CD4-positive, alpha-beta T cell (primary cell): Measurements from ENCODE around the gene SERPINE2. TPM values are rescaled to one million over a fixed set of nuclear protein-coding genes. Genes with fewer than 3 reads are reported as not detected.

ENCODE experiments used
- ATAC-seq: fragments of 200-7000 bp; cut with Tn5 transposase; one replicate; pipeline ENCODE4 v1.10.0; 2022; ENCODE audit warnings: mild to moderate bottlenecking; ENCODE audit not compliant: poor library complexity
- CTCF ChIA-PET: fragments of 350-600 bp; sonication (Branson Sonifier 250); formaldehyde crosslinking; loops from one replicate; lab custom pipeline; 2021; ENCODE audit warnings: antibody characterized with exemption, inconsistent platforms; lab: Charles Lee
- POLR2A ChIA-PET: fragments of 350-600 bp; sonication (Branson Sonifier 250); formaldehyde crosslinking; loops from one replicate; lab custom pipeline; 2021; ENCODE audit warnings: antibody characterized with exemption, inconsistent platforms; lab: Charles Lee
- DNase-seq, 14 experiments: peaks; one replicate each; pipeline ENCODE4 v3.0.0-alpha.2; 2013 to 2020; ENCODE audit warnings: mixed read lengths in 2 of 14
- H3K27ac ChIP-seq, 2 donors: one replicate each; pipeline versions ENCODE4 v1.5.1 to v1.7.0; 2013; ENCODE audit warnings: low read length in 2 of 2, low read depth in 1 of 2, mild to moderate bottlenecking in 1 of 2
- H3K27me3 ChIP-seq, 2 experiments: 1 replicate in 1 of 2; 2 replicates in 1 of 2; pipeline versions ENCODE4 v1.6.1 to v1.7.0; 2013; ENCODE audit warnings: low read length in 2 of 2, control low read depth in 1 of 2, mild to moderate bottlenecking in 1 of 2, moderate library complexity in 1 of 2; ENCODE audit not compliant: insufficient read depth in 2 of 2, control insufficient read depth in 1 of 2
- H3K36me3 ChIP-seq: one replicate; pipeline ENCODE4 v1.6.1; 2013; ENCODE audit warnings: low read length, control low read depth; ENCODE audit not compliant: insufficient read depth
- H3K4me1 ChIP-seq: one replicate; pipeline ENCODE4 v1.6.1; 2013; ENCODE audit warnings: low read length, control low read depth; ENCODE audit not compliant: insufficient read depth
- H3K4me3 ChIP-seq: one replicate; pipeline ENCODE4 v1.5.1; 2013; ENCODE audit warnings: mild to moderate bottlenecking, low read length, moderate library complexity
- H3K9me3 ChIP-seq, 2 experiments: 1 replicate in 1 of 2; 2 replicates in 1 of 2; pipeline versions ENCODE4 v1.6.1 to v1.7.0; 2013; ENCODE audit warnings: low read length in 2 of 2, mild to moderate bottlenecking in 2 of 2, control low read depth in 1 of 2, moderate library complexity in 1 of 2; ENCODE audit not compliant: control insufficient read depth in 1 of 2, insufficient read depth in 1 of 2
- H3K27ac Mint-ChIP-seq: one replicate; pipeline ENCODE4 v1.8.0; 2020; ENCODE audit warnings: mixed read lengths
- H3K27me3 Mint-ChIP-seq: one replicate; pipeline ENCODE4 v1.8.0; 2021; ENCODE audit warnings: mixed read lengths
- H3K36me3 Mint-ChIP-seq: one replicate; pipeline ENCODE4 v1.8.0; 2021; ENCODE audit warnings: low read depth, mixed read lengths
- H3K4me1 Mint-ChIP-seq: one replicate; pipeline ENCODE4 v1.8.0; 2021; ENCODE audit warnings: low read depth, mixed read lengths
- H3K4me3 Mint-ChIP-seq: one replicate; pipeline ENCODE4 v1.8.0; 2020; ENCODE audit warnings: mild to moderate bottlenecking, mixed read lengths
- H3K9me3 Mint-ChIP-seq: one replicate; pipeline ENCODE4 v1.8.0; 2020; ENCODE audit warnings: mixed read lengths
- CTCF ChIP-seq: fragments of 200-600 bp; IDR thresholded peaks from one replicate; pipeline ENCODE4 v1.8.0; 2022; ENCODE audit warnings: antibody characterized with exemption, mild to moderate bottlenecking
- intact Hi-C, 2 experiments: fragments of 100-400 bp; cut with DNase I in 1 of 2; cut with micrococcal nuclease in 1 of 2; formaldehyde crosslinking; loops; one replicate each; pipeline versions ENCODE4 v1.15.1 to v1.9.0; 2023 to 2025; cut with DNase I, micrococcal nuclease
- total RNA-seq, 174 experiments: library from RNA in 2 of 174; stranded (reverse) in 2 of 174; gene quantifications; one replicate each; pipeline ENCODE4 v1.2.3 and lab custom pipeline; 2021 to 2026

Gene SERPINE2
- total RNA-seq, 2 experiments from 2014 or later = 5.1 to 7.3 TPM

DNA sequence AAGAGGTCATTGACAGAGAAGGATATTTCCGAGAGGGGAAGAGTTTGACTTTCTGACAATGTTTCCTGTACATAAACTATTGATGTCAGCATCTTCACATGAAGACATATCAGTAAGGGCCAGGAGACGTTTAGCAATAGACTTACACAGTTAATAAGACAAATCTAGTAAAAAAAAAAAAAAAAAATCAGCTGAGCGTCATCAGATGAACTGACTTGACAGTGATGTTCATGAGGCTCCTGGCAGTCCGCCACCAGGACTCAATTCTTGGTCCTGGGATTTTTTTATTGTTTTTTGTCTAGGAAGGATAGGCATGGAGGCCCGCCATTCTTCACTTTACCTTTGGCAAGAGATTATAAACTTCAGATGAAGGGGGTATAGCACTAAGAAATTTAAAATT lies 67.4 kb downstream of the SERPINE2 start:
- no peak overlapping the region for H3K4me3 ChIP-seq
- no peak overlapping the region for H3K4me3 Mint-ChIP-seq
- H3K36me3 Mint-ChIP-seq = peaks cover 24% of the 10 kb centered on the region
- no peak overlapping the region for H3K27ac ChIP-seq
- ChIA-PET POLR2A (no interaction called here), CTCF (interaction anchor here (0.6 to 3.1 kb wide), 3 partner anchors 312 to 690 kb away, joined by 3 to 26 read pairs (median 5); no protein-coding TSS in a partner anchor)
- H3K9me3 ChIP-seq = no peaks in the 10 kb centered on the region
- DNase-seq (no peak), ATAC-seq (no peak)
- H3K4me1 Mint-ChIP-seq = peaks cover 4% of the 10 kb centered on the region
- no peaks in the 10 kb centered on the region for H3K27me3 ChIP-seq
- no peak overlapping the region for H3K27ac Mint-ChIP-seq
- H3K27me3 Mint-ChIP-seq = no peaks in the 10 kb centered on the region
- intact Hi-C loops = loop anchor here (2.0 to 10.0 kb wide), 3 partner anchors 397 to 806 kb away; no protein-coding TSS in a partner anchor
- TF ChIP-seq CTCF = no peak
- H3K36me3 ChIP-seq = peaks cover 13% of the 10 kb centered on the region
- no peaks in the 10 kb centered on the region for H3K4me1 ChIP-seq
- H3K9me3 Mint-ChIP-seq = no peaks in the 10 kb centered on the region

DNA sequence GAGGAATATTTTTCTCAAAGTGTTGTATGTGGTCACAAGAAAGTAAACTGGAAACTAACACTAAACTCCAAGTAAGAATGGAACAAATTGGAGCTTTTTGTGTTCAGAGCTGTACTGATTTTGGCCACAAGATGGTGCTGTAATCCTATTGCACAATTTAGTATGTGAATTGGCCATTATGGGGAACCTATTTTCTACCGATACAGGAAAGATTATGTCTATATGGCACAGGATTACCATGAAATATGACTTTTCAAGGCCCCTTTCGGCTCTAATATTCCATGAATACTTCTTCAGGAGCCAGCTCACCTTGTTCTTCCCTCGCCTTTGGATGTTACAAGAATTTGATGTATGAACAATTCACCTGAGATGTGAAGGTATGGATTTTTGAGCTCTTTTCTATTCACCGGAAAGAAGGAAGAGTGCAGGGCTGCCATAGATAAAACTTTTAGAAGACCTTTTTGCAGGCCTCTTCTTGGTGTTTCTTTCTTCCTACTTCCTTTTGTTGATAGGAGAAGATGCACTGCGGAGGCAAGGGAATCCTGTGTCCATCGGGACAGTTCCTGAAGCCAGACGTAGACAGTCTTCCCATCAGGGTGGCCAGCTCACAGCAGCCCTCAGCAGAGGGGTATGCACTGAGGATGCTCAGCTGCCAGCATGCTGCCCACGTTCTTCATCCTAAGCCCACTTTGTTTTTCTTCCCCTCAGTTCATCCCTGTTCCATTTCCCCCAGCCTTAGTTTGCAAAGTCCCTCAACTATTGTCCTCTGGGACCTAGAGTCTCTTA lies 68.5 kb downstream of the SERPINE2 start:
- intact Hi-C loops = loop anchor here (1.0 to 10.0 kb wide), 7 partner anchors 23 to 807 kb away; no protein-coding TSS in a partner anchor
- POLR2A ChIA-PET = interaction anchor here (0.6 to 1.4 kb wide), 8 partner anchors 9 to 383 kb away, joined by 3 to 11 read pairs (median 5); partner anchors contain the start of gene WDFY1
- Histone ChIP-seq H3K4me3 (no peak overlapping the region), H3K4me1 (no peaks in the 10 kb centered on the region), H3K9me3 (no peaks in the 10 kb centered on the region), H3K27me3 (no peaks in the 10 kb centered on the region), H3K36me3 (peaks cover 20% of the 10 kb centered on the region), H3K27ac (no peak overlapping the region)
- CTCF ChIA-PET = interaction anchor here (0.6 to 3.1 kb wide), 15 partner anchors 8 to 399 kb away, joined by 3 to 26 read pairs (median 5); partner anchors contain the start of genes MRPL44 and WDFY1
- peaks cover 33% of the 10 kb centered on the region for H3K36me3 Mint-ChIP-seq
- no peak overlapping the region for H3K4me3 Mint-ChIP-seq
- no peaks in the 10 kb centered on the region for H3K9me3 Mint-ChIP-seq
- ATAC-seq = peak; percentile 76
- H3K27ac Mint-ChIP-seq = no peak overlapping the region
- H3K4me1 Mint-ChIP-seq = peaks cover 4% of the 10 kb centered on the region
- H3K27me3 Mint-ChIP-seq = no peaks in the 10 kb centered on the region
- DNase-seq = peak in 12 of 14 experiments; percentile 14 to 81 (median 40)
- TF ChIP-seq CTCF = peak; percentile 96

- H3K27me3 Mint-ChIP-seq = no peaks in the 10 kb centered on the region
- no peaks in the 10 kb centered on the region for H3K9me3 Mint-ChIP-seq
- intact Hi-C loops = loop anchor here (1.0 to 10.0 kb wide), 8 partner anchors 23 to 807 kb away; no protein-coding TSS in a partner anchor
- CTCF ChIA-PET = interaction anchor here (0.6 to 3.1 kb wide), 15 partner anchors 9 to 399 kb away, joined by 3 to 26 read pairs (median 5); partner anchors contain the start of genes MRPL44 and WDFY1
- no peak for TF ChIP-seq CTCF
- H3K27ac Mint-ChIP-seq = no peak overlapping the region
- no peak overlapping the region for H3K4me3 Mint-ChIP-seq
- Histone ChIP-seq H3K4me1 (no peaks in the 10 kb centered on the region), H3K4me3 (no peak overlapping the region), H3K9me3 (no peaks in the 10 kb centered on the region), H3K27ac (no peak overlapping the region), H3K27me3 (no peaks in the 10 kb centered on the region), H3K36me3 (peaks cover 24% of the 10 kb centered on the region)
- H3K36me3 Mint-ChIP-seq = peaks cover 38% of the 10 kb centered on the region
- DNase-seq (no peak), ATAC-seq (no peak)
- POLR2A ChIA-PET = interaction anchor here (0.9 to 1.4 kb wide), 6 partner anchors 12 to 314 kb away, joined by 3 to 11 read pairs (median 6); partner anchors contain the start of gene WDFY1
- H3K4me1 Mint-ChIP-seq = peaks cover 4% of the 10 kb centered on the region
These were observed 69.2 kb downstream of the SERPINE2 start for GRCh38 chr2:223969856-223970255.
